COR-L47 (cell line): ENCODE measurements around the gene LGR4.

Experiments
- DNase-seq: peaks from one replicate; lab custom pipeline; 2025; lab: John Stamatoyannopoulos, UW

LGR4 gene

DNA sequence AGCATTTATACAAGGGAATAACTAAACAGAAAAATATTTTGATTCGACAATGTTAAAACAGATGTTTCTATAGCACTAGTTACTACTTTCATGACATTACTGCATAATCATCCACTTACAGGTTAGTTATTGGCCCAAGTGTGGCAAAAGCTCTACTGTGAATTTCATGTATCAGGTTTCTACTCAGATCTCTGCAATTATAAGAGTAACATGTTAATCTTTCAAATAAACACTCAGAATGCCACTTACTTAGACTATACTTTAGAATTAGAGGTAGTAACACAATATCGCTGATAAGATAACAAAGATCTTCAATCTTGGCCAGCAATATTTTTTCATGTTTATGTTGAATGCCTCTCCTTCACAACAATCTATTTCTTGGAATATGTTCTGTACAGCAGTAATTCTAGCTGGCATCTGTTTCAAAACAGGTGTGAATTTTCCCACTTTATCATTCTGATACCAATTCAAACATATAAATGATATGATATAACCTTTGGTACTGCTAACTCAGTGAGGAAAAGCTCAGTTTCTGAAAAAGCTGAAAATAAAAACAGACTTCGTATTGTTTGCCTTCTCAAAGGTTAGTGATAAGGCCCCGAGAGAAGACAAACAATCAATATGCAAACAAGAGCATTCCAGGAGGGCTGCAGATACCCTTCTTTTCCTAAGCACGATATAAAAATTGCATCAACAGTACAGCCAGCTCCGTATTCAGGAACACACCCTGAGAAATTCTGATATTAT, 98.6 kb downstream of the LGR4 start:
- DNase-seq = no peak

DNA sequence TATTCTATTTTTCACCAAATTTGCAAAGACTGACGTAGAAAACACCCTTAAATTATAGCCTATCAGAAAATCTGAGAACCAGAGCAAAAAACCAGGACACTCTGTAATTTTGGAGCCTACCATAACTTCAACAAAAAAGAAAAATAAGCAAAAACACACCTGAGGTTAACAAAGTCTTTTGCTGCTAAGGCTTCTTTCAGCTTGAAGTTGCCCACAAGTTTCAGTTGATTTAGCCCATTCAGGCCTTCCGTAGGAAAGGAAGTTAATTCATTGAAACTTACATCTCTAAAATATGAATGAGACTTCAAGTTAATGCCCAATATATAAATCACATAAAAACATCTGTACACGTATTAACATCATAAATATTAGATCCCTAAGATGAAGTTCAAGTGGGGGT, 99.2 kb downstream of the LGR4 start:
- no peak for DNase-seq

DNA sequence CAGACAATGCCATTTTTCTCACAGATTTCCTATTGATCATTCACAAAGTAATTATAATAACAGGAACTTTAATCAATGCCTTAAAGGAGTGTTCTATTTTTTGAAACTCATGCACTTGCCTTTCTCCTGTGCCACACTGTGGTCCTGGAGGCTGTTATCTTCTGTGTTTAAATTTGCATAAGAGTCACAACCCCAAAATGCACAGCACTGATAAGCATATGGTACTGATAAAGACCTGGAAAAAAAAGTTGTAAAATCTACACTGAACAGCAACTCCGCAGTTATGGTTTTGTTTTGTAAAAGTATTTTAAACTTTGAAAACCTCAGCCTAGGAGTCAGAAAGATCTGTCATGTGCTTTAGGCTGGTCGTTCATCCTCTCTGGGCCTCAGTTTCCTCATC, 100.4 kb downstream of the LGR4 start:
- DNase-seq = no peak

DNA sequence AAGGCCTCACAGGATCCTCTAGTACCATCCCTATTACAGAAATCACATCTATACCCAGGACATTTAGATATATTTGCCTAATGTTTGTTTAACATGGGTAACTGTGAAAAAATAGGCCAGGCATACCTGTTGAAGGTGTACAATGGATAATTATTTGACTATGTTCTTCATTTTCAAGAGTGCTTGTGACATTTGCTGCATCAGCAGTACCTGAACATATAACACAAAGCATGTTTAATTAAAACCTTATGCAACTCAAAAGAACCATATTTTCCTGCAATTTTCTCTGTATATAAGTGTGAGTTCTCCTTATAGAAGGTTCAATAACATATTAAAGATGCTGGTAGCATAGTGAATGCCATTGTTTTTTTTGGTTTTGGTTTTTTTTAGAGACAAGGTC, 101.1 kb downstream of the LGR4 start:
- no peak for DNase-seq

DNA sequence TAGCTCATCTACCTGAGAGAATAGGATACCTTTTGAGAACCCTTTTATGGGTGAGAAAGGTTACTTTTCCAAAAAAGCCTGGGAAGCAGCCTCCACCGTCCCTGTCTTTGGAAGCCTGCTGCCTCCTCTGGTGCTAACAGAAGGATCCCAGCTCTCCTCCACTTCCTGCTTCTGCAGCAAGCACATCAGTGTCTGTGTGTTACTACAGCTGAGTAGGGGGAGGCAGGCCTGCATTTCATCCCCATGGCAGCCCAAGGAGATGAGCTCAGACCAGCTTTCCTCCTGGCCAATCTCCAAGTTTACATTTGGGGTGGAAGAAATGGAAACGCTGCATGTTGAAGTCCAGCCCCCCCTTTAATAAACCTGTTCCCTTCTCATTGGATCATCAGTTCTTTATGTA, 102.2 kb downstream of the LGR4 start:
- peak; percentile 48 for DNase-seq

DNA sequence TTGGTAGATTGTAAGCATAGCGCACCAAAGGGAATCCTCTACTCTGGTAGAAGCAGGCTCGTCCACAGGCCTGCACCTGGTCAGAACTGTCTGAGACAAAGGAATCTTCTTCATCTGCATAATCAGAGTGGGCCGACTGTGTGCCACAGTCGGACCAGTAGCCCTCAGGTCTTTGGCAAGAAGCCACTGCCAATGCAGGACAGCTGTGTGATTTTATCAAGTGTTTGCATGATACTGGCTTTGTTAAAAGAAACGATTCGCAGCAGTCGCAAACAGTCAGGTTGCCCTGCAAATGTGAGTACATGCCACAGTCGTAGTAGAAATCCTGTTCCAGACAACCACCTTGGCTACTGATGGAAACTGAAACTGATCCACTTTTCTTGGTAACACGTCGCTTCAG, 104.7 kb downstream of the LGR4 start:
- DNase-seq = peak; percentile 84

DNA sequence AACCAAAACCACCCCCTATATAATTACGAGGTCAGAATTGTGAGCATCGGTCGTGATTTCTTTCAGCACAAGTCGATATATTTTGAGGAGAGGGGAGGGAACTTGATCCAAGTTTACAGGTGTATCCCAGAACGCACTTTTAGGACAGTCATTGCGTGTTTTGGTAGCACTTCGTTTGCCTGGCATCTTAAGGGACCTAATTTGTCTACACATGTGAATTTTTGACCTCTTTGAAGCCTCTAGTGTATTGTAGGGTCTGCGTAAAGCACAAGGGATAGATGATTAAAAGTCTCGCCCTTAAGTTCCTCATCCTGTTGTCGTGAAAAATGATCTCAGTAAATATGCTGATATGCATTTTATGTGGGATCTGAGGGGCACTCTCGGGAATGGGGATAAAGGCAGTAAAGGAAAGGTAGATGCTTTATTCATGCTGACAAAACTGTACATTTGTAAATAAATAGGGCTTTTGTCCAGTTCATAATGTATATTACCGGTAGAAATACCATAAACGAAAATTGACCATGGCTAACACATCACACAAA, 108.9 kb downstream of the LGR4 start:
- no peak for DNase-seq

DNA sequence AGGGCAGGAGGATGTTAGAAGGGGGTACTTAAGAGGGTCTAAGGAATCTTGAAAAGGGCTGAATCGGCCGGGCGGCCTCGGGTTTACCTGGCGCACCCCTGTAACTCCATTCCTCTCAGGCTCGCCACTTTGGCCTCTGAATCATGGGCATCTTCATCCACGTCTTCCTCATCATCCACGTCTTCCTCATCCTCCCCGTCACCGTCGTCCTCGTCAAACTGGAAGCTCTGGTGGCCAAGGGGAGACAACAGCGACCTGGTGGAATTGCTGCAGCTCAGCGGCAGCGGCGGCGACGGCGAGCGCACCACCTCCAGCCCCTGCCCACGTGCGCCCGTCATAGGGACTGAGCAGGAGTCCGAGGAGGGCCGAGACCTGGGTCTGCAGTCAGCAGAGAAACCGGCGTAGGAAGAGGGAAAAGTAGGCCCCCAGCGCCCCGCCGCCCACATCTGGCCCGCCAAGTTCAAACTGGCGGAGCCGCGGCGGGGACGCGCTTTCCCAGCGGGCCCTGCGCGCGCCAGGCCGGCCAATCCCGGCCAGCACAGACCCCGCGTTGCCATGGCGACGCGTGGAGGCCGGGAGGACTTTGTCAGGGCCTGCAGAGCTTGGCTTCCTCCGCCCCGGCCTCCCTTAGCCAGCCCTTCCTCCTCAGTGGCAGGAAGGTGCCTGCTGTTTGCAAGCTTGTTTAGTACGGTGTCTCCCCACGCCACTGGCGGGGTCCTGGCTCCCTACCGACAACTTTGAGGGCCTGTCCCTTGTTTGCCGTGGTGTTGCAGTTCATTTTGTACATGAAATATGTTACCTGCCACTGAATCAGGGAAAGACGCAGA, 109.6 kb downstream of the LGR4 start, which contains the start of gene CCDC34:
Gene CCDC34, minus strand, starts transcription at position 467 of the 827 bp plus-strand sequence. Its CDS starts 21 bp downstream, at position 446.
- peak; percentile 95 for DNase-seq

DNA sequence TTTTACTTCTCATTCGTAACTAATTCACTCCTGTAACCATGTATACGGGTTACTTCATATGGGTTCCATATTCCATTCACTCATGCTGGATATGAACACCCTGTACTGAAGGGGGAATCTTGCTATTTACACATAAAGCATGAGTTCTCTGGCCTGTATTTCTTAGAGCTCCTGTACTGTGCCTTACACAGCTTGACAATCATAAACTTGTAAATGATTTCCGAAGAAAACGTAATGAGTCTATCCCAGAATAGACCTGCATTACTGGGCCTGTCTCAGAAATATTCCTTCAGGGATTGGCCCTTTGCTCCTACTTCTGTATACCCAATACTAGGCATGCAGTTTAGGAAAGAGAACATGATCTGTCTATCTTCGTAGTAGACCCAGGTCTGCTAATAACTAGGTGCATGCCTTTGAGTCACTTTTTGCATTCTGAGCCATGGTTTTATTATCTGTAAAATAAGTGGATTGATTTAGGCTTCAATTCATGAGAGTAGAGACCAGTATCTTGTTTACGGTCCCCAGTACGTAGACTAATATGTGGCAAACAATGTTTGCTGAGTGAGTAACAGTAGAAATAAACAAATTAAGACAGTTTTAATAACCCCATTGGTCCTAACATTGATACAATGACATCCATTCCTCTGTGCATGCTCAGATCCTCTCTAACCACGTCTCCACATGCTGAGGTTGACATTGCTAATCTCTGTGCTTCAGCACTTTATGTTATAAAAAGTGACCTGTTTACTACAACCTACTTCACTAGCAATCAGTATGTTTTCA, 110.8 kb downstream of the LGR4 start:
- no peak for DNase-seq

DNA sequence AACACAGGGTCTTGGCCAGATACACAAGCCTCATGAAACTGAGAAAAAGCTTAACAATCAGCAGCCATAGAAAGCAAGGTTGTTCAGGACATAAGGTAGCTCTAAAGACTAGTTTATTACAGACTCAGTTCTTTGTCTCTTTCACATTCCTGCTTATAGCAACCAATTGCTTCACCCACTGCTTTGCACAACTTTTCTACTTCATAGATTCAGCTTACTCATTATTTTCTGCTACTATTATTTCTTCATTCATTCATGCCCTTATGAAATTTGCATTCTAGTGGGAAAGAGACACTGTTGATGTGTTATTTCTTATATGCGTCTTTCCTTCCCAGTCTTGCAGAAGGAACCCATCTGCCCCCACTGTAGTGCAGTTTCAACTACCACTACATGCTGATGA, 114.3 kb downstream of the LGR4 start:
- no peak for DNase-seq

DNA sequence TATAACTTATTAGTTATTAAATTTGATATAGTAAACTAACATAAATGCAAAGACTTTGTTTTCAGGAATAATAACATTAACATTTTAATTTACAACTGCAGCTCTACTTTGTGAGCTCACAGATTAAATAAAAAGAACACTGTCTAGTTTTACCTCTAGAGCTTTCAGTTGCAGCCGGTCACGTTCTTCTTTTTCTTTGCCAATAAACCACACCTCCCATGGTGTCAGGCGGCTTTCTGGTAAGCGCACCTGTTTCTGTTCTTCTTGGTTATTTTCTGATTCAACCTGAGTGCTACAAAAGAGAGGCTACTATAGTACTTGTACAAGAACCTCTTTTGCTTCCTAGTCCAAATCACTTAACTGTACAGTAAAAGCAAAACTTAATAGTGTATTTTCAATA, 115.3 kb downstream of the LGR4 start:
- peak; percentile 73 for DNase-seq

DNA sequence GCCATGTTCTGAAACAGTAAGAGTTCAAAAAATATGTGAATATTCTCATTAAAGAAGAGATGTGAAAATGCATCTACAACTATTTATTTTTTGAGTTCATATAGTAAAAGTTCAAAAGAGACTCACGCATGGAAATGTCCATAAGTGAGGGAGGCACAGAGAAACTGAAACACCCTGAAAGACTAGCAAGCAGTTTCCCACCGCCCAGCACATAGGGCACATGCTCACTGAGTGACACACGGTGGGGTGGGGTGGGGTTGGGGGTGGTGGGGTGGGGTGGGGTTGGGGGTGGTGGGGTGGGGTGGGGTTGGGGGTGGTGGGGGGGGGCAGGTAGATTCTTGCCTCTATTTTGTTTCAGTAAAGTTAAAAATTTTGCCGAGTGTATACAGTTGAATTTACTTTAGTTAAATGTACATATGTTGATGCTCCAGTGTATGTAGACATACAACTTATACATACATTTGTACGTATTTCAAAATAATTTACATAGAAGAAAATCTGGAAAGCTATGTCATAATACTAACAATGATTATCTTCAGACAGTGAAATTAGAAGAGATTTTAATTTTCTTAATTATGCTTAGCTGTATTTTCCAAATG, 115.9 kb downstream of the LGR4 start:
- DNase-seq = no peak

DNA sequence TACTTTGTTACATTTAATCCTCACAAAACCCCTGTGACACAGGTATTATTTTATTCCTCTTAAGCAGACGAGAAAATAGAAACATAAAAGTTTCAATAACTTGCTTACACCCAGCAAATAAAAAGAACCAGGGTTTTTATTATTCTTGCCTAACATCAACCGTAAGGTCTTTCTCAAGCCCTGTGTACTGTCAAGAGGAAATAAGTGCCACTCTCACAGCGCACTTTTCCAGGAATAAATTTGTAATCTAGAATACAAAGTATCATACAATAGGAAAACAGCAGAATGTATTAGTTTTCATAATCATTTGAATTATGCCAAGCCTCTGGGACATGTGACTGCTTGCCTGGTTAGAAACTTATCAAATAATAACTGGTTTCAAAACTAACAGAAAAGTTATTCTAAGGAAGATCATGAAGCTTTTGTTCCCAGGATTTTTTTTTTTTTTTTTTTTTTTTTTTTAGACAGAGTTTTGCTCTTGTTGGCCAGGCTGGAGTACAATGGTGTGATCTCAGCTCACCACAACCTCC, 117.0 kb downstream of the LGR4 start:
- DNase-seq = no peak

DNA sequence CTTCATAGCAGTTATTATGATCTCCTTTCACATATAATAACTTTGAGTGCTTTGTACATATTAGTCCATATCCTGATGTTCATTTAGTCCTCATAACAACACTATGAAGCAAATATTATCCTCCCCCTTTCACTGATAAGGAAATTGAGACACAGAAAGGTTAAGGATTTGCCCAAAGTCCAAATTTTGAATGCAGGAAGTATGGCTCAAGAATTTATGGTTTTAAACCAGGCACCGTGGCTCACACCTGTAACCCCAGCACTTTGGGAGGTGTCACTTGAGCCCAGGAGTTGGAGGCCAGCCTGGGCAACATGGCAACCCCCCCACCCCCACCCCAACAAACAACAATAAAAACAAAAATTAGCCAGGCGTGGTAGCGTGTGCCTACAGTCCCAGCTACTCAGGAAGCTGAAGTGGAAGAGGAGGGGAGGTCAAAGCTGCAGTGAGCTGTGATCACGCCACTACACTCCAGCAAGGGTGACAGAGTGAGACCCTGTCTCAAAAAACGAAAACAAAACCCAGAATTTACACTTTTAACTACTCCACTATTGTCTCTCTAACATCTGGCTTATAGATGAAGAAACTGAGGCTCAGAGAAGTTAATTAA, 118.1 kb downstream of the LGR4 start:
- no peak for DNase-seq

DNA sequence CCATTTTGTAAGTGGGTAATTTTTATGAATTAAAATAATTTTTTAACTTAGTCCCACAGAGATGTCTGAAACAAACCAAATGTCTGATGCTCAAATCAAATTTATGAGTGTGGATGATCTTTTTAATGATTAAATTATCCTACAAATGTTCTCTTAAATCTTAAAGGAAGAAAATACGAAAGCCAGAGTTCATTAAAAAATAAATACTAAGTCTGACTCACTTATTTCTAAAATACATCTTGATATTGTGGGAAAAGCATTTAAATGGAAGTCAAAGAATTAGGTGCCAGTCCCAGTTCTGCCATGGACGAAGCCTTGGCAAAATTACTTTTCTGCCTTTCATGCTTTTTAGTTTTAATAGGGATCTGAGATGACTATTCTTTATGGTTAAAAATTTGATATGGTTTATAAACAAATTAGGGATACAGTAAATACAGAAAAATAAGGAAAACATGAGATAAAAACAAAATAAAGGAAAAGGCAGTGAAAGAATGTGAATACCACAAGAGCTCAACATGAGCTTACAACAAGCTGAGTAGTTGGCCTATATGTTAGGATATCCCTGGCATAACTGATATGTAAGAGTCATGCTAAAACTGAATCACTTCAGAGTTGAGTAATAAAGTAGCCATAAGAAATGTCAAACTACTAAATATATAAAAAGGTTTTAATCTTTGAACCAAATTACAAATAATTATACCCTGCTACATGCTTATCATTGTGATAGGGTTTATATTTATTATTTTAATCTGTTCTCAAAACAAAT, 118.8 kb downstream of the LGR4 start:
- no peak for DNase-seq

DNA sequence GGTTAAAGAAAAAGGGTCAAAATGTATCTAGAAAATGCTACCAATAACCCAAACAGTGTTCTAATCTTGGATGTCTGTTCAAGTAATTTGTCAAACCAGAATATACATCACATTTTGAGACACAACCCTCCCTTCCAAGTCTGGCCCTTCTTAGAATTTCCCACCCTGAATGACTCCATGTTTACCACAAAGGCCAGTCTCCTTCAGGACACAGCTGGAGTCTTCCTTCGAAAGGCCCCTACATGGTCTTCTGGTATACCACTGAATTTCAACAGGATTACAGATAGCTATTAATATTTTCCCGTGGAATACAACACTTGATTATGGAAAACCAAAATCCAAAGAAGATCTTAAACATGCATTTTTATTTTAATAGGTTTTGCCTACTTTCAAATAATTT, 119.8 kb downstream of the LGR4 start:
- DNase-seq = no peak

DNA sequence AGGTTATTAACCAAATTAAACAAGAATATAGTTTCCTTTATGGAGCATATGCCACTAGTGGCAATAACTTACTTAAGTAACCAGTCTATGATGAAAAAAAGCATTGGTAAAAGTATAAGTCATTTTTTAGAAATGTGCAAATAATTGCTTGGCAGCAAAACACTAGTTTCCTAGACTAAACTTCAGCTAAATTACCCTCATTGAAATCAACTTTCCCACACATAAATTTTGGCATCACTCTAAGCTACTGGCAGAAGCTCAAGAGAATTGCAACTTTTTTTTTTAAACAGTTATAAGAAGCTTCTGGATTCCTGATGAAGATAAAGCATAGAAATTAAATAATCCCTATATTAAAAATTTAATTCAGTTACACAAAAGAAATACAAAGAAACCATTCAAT, 122.1 kb downstream of the LGR4 start:
- DNase-seq = no peak

DNA sequence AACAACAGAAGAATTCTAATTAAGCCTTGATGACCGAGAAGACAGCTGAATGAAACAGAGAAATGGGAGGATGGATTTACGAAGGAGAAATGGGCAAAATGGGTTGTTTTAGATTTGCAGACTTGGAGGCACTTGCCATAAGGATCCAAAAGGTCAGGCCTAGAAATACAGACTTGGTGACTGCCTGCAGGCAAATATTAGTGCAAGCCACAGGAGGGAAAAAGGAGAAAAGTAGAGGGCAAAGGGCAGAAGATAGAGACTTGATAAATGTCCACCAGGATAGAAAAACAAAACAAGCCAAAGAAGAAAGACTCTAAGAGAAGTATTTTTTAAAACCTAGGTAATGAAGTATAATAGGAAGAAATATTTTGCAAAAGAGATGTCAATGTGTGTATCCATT, 122.7 kb downstream of the LGR4 start:
- DNase-seq = no peak

DNA sequence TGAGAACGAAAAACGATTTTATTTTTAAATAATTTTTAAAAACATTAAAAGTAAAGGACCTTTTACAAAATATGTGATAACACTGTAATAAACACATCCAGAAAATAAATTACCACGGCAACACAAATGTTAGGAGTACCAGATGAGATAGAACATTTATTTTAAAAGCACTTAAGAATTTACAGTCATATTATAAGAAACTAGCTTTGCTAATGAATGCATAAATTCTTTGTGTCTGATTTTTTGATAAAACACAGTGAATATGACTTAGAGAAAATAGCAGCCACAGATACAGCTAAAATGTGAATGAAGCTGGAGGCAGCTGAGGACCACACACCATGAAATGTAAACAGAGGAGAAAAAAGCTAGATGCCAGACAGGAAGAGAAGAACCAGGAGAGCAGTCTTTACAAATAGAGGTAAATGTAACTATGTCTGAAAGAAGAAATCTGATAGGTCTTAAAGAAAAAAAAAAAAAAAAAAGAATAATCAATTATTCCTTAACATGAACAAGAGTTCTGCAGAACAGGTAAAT, 124.2 kb downstream of the LGR4 start:
- DNase-seq = no peak
